Spinal cord (tissue), 10 donors: ENCODE data around the gene CPA3. TPM values are rescaled to one million over a fixed set of nuclear protein-coding genes. Genes with fewer than 3 reads are reported as not detected.

ENCODE experiments used
- DNase-seq, 6 donors: peaks; one replicate each; pipeline versions ENCODE4 v3.0.0 to v3.0.0-alpha.2; 2013 to 2015; ENCODE audit warnings: low spot score in 6 of 6, low read depth in 4 of 6
- H3K27ac ChIP-seq: one replicate; pipeline ENCODE4 v1.5.1; 2013; ENCODE audit warnings: low read depth, low read length, control low read depth
- H3K27me3 ChIP-seq: one replicate; pipeline ENCODE4 v1.6.1; 2013; ENCODE audit warnings: low read length; ENCODE audit not compliant: control insufficient read depth, insufficient read depth
- H3K36me3 ChIP-seq: one replicate; pipeline ENCODE4 v1.6.1; 2013; ENCODE audit warnings: low read length; ENCODE audit not compliant: control insufficient read depth, insufficient read depth
- H3K4me1 ChIP-seq: one replicate; pipeline ENCODE4 v1.6.1; 2013; ENCODE audit warnings: low read length; ENCODE audit not compliant: control insufficient read depth, insufficient read depth
- H3K4me3 ChIP-seq: one replicate; pipeline ENCODE4 v1.5.1; 2013; ENCODE audit warnings: low read depth, low read length, control low read depth
- H3K9me3 ChIP-seq: one replicate; pipeline ENCODE4 v1.6.1; 2013; ENCODE audit warnings: low read length; ENCODE audit not compliant: control insufficient read depth, insufficient read depth
- WGBS: methylation state at CpG from one replicate; pipeline ENCODE4 v1.1.5; 2013; ENCODE audit warnings: missing lambda C conversion rate; ENCODE audit not compliant: insufficient coverage; 5-methylcytosine and 5-hydroxymethylcytosine counted together
- polyA plus RNA-seq, 2 donors: library from polyadenylated mRNA; unstranded; fragments of 120-200 nt; gene quantifications; one replicate each; pipeline ENCODE4 v1.2.1, GENCODE V29; 2013; ENCODE audit not compliant: insufficient read length in 2 of 2
- total RNA-seq, 2 donors: library from RNA; depleted of rRNA in 1 of 2; stranded (reverse); fragments of 120-200 nt in 1 of 2; fragments of >200 nt in 1 of 2; gene quantifications; one replicate each; pipeline versions ENCODE4 v1.2.3 to v1.2.4, GENCODE V29; 2013 to 2014
- donor health status: healthy.

Gene CPA3
- total and polyA plus RNA-seq, 4 donors, result 0.89 to 4.5 (median 2.6) TPM; not detected in 1

GRCh38 chr3:148931574-148931973, 66.5 kb downstream of the CPA3 start:
- Histone ChIP-seq H3K27me3 (no peaks in the 10 kb centered on the region), H3K4me1 (no peaks in the 10 kb centered on the region), H3K4me3 (no peak overlapping the region), H3K9me3 (no peaks in the 10 kb centered on the region), H3K27ac (no peak overlapping the region), H3K36me3 (no peaks in the 10 kb centered on the region)
- 100% methylated on average over 2 of the region's 4 CpGs for WGBS
- DNase-seq, result no peak

DNA sequence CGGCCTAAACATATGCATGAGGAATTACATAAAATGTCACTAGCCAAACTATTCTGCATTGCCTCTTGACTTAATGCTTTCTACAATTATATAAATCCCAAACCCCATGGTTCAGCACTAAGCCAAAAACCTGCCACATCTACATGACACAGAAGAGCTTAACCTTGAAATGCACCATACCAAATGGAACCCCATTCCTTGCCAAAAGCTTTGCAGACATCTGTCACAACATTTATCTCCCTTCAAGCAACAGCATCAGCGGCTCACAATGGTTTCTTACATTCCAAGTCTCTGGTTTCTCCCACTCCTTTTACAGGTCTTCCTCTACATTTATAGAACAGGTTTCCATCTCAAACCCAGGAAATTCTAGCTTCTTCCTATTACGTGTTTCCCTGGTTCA, 67.9 kb downstream of the CPA3 start:
- Histone ChIP-seq H3K27ac (no peak overlapping the region), H3K4me1 (no peaks in the 10 kb centered on the region), H3K27me3 (no peaks in the 10 kb centered on the region), H3K9me3 (no peaks in the 10 kb centered on the region), H3K36me3 (no peaks in the 10 kb centered on the region), H3K4me3 (no peak overlapping the region)
- WGBS, result 75% methylated on average over 1 of the region's 3 CpGs
- peak in 2 of 6 donors; percentile 28 to 81 for DNase-seq

DNA sequence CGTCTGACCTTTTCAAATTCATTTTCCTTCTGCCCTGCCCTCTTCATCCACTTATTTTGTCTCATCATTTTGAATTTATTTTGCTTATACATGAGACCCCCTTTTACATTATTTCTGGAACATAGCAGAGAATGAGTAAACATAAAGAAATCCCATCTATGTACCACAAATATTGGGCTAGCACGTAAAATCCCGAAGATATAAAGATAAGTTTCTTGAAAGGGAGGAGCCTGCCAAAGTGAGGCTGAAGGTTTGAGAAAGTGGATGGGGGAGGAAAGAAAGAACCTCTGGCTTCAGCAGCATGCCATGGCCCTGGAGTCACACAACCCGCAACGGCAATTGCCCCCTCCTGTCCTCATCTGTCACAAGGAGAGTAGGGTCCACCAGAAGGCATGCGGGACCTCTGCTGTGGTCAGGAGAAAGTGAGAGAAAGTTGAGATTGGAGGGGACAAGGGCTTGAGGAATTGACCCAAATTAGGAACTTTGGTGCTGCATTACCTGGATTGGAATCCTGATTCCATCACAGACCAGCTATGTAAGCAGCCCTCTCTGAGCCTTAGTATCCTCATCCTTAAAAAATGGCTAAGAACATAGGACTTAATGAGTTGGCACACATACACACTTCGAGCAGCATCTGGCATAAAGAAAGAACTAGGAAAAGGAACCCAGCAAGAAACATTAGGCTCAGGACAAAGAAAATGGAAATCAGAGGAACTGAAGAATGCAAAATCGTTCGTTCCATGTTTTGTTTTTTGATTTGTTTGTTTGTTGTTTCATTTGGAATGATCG, 72.6 kb downstream of the CPA3 start:
- H3K4me3 ChIP-seq, result no peak overlapping the region
- H3K9me3 ChIP-seq, result no peaks in the 10 kb centered on the region
- peaks cover 4% of the 10 kb centered on the region for H3K4me1 ChIP-seq
- peak in 1 of 6 donors; percentile 41 for DNase-seq
- peaks cover 2% of the 10 kb centered on the region for H3K27me3 ChIP-seq
- WGBS, result 50% methylated on average over 2 of the region's 10 CpGs
- no peaks in the 10 kb centered on the region for H3K36me3 ChIP-seq
- H3K27ac ChIP-seq, result no peak overlapping the region

DNA sequence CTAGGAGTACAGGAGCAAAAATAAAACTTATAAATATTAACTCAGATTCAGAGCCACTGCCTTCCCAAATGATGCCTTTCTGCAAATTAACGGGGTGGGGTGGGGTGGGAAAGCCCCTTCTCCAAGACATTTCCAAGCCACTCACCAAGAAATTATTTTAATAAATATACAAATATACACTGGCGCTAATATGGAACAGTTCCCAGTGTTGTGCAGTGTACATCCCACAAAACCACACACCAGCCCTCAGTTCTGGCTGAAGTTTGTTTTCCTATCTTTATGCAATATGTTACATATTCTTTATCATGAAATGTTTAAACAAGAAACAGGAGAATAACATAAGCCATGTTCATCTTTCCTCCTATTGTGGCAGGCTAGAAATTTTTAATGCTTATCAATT, 73.2 kb downstream of the CPA3 start:
- Histone ChIP-seq H3K9me3 (no peaks in the 10 kb centered on the region), H3K36me3 (no peaks in the 10 kb centered on the region), H3K4me1 (peaks cover 4% of the 10 kb centered on the region), H3K27me3 (peaks cover 2% of the 10 kb centered on the region), H3K4me3 (no peak overlapping the region), H3K27ac (peak overlapping the region; percentile 75)
- DNase-seq, result no peak
- no CpG with 5 or more reads among the region's 2 CpGs for WGBS

DNA sequence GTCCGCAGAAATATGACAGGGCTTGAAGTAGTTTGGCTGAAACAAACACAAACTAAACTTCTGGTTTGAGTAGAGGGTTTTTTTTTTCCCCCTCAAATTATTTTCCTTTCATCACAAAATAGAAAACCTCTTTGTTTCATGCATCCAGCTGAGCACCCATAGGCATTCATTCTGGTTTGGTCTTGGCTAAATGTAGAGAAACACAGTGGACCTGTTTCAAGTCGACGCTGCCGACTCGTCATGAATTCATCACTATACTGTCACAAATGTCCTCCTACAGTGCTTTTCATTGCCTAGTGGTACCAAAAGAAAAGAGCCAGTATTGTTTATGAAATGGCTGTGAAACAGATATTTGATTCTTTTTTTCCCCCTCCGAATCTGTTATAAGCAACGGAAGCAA, 73.8 kb downstream of the CPA3 start:
- H3K4me1 ChIP-seq, result peaks cover 4% of the 10 kb centered on the region
- H3K9me3 ChIP-seq, result no peaks in the 10 kb centered on the region
- peaks cover 2% of the 10 kb centered on the region for H3K27me3 ChIP-seq
- WGBS, result 20% methylated on average over 2 of the region's 7 CpGs
- no peak overlapping the region for H3K4me3 ChIP-seq
- no peaks in the 10 kb centered on the region for H3K36me3 ChIP-seq
- peak in 3 of 6 donors; percentile 30 to 72 (median 67) for DNase-seq
- H3K27ac ChIP-seq, result peak overlapping the region; percentile 75

DNA sequence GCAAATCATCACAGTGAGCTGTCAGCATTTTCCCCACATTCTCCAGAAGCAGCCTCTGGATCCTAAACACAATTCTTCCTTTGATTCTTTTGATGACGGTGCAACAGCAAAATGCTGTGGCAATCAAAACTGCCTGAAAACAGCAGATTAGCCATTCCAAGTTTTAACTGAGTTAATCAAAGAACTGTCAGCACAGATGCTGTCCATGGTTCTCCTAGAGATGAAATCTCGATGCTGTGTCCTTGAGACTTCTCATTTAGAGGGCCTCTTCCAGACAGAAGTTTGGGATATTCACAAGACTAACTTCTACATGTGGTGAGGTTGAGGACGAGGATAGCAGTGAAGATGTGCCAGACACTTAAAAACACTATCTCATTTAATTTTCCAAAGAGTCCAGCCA, 75.9 kb downstream of the CPA3 start:
- 67% methylated on average over 1 of the region's 3 CpGs for WGBS
- no peak overlapping the region for H3K27ac ChIP-seq
- H3K36me3 ChIP-seq, result no peaks in the 10 kb centered on the region
- H3K27me3 ChIP-seq, result peaks cover 2% of the 10 kb centered on the region
- no peaks in the 10 kb centered on the region for H3K9me3 ChIP-seq
- H3K4me3 ChIP-seq, result no peak overlapping the region
- no peak for DNase-seq
- peaks cover 4% of the 10 kb centered on the region for H3K4me1 ChIP-seq

DNA sequence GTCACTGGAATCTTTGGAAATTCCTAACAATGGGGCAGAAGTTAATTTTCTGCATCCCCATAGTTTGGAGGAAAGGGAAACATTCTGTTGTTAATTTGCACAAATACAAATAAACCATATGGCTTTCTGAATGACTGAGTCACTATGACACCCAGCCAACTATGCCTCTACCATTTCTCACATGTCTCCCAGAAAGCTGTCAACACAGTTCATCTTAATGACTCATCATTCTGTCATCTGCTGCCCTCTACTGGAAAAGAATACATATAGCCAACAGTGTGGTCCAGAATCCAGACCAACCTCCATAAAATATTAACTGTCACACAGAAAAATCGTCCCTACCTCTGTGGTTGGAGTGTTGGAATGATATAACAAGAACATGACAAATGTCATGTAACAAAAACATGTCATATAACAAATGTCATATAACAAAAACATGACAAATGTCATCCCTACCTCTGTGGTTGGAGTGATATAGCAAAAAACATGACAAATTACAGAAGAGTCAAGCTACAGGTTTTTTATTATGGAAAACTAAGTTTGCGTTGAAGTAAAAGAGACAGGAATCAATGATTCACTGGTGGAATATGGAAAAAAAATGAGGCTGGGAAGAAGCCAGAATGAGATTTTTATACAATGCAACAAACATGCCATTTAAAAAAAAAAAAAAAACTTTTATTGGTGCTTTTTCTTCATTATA, 78.6 kb downstream of the CPA3 start:
- no CpG with 5 or more reads among the region's 2 CpGs for WGBS
- no peak overlapping the region for H3K4me3 ChIP-seq

GRCh38 chr3:148945116-148945515, 80.0 kb downstream of the CPA3 start:
- Histone ChIP-seq H3K27me3 (peaks cover 2% of the 10 kb centered on the region), H3K4me3 (no peak overlapping the region), H3K27ac (no peak overlapping the region), H3K36me3 (no peaks in the 10 kb centered on the region), H3K9me3 (no peaks in the 10 kb centered on the region), H3K4me1 (peaks cover 5% of the 10 kb centered on the region)
- no CpG with 5 or more reads among the region's 2 CpGs for WGBS
- DNase-seq, result peak in 1 of 6 donors; percentile 62

More for the DNA sequence above, 78.6 kb downstream of the CPA3 start:
- peak in 3 of 6 donors; percentile 43 to 91 (median 89) for DNase-seq
- peaks cover 9% of the 10 kb centered on the region for H3K4me1 ChIP-seq
- no peaks in the 10 kb centered on the region for H3K36me3 ChIP-seq
- H3K27me3 ChIP-seq, result peaks cover 2% of the 10 kb centered on the region
- no peaks in the 10 kb centered on the region for H3K9me3 ChIP-seq
- H3K27ac ChIP-seq, result no peak overlapping the region
